Stimulated activated CD4-positive, alpha-beta T cell treated with anti-CD3 and anti-CD28 coated beads, Interleukin-12 subunit alpha, Interleukin-12 subunit beta, amount 100 ng/mL, for 24 hours (primary cell): ENCODE results near the gene VGF.
"Not testable (repeated sequence)": the region's sequence is repeated elsewhere in the genome, so short reads cannot be mapped to it uniquely, and the experiment has no call there.

ENCODE experiments used
- DNase-seq, 2 experiments: peaks; one replicate each; pipeline ENCODE4 v3.0.0-alpha.2; 2020; ENCODE audit warnings: low read depth in 2 of 2

The VGF gene

GRCh38 chr7:101137651-101138212 lies 27.6 kb downstream of the VGF start:
- DNase-seq, result no peak

- no peak for DNase-seq
Measured at GRCh38 chr7:101134399-101134980, 30.9 kb downstream of the VGF start.

GRCh38 chr7:101133621-101134398 lies 31.6 kb downstream of the VGF start:
- no peak for DNase-seq

GRCh38 chr7:101132626-101133600 lies 32.5 kb downstream of the VGF start:
- DNase-seq, result not testable (repeated sequence)

- no peak for DNase-seq
Measured at GRCh38 chr7:101129603-101130117, 35.7 kb downstream of the VGF start.

DNA sequence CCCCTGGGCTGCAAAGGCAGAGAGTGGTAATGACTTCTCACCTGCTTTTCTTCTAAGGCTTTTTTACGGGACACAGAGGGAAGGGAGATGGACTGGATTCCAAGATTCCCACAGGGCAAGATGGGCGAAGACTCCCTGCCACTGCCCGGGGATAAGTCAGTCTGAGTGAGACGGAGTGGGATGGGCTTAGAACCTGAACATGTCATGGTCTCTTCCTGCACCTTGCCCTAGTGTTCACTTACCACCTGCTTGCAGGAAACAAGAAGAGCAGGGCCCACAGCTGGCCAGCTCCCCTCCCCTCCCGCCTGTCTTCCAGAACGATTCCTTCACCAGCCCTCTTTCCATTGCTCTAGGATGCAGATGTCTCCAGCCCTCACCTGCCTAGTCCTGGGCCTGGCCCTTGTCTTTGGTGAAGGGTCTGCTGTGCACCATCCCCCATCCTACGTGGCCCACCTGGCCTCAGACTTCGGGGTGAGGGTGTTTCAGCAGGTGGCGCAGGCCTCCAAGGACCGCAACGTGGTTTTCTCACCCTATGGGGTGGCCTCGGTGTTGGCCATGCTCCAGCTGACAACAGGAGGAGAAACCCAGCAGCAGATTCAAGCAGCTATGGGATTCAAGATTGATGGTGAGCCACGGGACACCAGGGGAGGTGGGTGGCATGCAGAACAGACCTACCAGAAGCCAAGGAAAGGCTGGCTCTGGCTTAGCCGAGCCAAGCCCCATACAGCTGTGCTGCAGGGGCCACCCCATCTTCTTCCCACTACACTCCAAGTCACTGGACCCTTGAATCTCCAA lies 37.1 kb downstream of the VGF start:
- no peak for DNase-seq

DNA sequence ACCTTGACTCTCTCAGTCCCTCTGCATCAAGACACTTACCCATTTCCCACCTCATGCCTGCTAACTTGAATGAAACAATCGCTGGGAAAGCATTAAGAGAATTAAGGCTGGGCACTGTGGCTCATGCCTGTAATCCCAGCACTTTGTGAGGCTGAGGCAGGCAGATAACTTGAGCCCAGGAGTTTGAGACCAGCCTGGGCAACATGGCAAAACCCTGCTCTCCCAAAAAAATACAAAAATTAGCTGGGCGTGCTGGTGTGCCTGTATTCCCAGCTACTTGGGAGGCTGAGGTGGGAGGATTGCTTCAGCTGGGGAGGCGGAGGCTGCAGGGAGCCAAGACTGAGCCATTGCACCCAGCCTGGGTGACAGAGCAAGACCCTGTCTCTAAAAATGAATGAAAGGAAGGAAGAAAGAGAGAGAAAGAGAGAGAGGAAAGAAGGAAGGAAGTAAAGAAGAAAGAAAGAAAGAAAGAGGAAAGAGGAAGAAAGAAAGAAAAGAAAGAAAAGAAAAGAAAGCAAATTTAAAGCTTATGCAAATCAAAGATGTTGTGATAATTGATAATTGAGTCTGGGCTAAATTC lies 37.8 kb downstream of the VGF start:
- no peak for DNase-seq

GRCh38 chr7:101126651-101127459 lies 38.5 kb downstream of the VGF start, which contains the start of gene SERPINE1:
Gene SERPINE1, plus strand, starts transcription at chr7:101127104. Its CDS starts 1,290 bp downstream, at chr7:101128394.
- peak in 1 of 2 experiments; percentile 26 for DNase-seq

DNA sequence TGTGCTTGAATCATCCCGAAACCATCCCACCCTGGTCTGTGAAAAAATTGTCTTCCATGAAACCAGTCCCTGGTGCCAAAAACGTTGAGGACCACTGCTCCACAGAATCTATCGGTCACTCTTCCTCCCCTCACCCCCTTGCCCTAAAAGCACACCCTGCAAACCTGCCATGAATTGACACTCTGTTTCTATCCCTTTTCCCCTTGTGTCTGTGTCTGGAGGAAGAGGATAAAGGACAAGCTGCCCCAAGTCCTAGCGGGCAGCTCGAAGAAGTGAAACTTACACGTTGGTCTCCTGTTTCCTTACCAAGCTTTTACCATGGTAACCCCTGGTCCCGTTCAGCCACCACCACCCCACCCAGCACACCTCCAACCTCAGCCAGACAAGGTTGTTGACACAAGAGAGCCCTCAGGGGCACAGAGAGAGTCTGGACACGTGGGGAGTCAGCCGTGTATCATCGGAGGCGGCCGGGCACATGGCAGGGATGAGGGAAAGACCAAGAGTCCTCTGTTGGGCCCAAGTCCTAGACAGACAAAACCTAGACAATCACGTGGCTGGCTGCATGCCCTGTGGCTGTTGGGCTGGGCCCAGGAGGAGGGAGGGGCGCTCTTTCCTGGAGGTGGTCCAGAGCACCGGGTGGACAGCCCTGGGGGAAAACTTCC lies 39.2 kb downstream of the VGF start:
- DNase-seq, result no peak

DNA sequence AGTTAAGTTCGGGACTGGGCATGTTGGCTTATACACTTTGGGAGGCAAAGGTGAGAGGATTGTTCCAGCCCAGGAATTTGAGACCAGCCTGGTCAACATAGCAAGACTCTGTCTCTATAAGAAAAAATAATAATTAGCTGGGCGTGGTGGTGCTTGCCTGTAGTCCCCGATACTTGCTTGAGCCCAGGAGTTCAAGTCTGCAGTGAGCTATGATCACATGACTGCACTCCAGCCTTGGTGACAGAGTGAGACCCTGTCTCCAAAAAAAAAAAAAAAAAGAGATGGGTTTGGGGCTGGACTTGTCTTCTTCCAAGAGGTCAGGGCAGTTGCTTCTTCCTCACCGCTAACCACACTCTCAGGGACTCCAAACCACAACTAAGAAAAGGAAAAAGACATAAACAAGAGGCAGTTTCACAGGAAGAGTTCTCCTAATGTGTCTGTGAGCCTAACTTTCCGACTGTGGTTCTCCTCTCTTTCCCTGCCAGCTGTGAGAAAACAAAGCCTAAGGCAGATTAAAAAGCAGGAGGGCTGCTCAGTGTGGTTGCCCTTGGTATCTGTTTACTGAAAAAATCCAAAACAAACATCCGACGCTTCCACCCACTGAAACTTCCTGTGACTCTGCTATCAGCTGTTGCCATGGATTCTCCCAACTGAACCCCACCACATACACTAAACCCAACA lies 40.9 kb downstream of the VGF start:
- DNase-seq, result no peak

DNA sequence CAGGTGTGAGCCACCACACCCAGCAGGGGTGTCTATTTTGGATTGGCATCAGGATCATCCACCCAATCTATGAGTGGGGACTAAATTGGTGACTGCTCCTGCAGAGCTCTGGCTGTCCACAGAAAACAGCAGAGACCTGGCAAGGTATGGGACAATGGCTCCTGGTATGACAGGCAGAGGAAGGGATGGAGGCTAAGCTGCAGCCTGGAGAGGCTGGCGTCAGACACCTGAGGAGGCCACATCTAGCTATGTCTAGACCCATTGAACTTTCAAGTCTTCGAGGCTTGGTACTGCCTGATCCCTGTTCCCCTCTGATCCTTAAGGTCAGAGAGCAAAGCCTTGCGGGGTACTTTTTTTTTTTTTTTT lies 41.7 kb downstream of the VGF start:
- DNase-seq, result no peak

GRCh38 chr7:101122933-101123702 lies 42.3 kb downstream of the VGF start:
- no peak for DNase-seq

DNA sequence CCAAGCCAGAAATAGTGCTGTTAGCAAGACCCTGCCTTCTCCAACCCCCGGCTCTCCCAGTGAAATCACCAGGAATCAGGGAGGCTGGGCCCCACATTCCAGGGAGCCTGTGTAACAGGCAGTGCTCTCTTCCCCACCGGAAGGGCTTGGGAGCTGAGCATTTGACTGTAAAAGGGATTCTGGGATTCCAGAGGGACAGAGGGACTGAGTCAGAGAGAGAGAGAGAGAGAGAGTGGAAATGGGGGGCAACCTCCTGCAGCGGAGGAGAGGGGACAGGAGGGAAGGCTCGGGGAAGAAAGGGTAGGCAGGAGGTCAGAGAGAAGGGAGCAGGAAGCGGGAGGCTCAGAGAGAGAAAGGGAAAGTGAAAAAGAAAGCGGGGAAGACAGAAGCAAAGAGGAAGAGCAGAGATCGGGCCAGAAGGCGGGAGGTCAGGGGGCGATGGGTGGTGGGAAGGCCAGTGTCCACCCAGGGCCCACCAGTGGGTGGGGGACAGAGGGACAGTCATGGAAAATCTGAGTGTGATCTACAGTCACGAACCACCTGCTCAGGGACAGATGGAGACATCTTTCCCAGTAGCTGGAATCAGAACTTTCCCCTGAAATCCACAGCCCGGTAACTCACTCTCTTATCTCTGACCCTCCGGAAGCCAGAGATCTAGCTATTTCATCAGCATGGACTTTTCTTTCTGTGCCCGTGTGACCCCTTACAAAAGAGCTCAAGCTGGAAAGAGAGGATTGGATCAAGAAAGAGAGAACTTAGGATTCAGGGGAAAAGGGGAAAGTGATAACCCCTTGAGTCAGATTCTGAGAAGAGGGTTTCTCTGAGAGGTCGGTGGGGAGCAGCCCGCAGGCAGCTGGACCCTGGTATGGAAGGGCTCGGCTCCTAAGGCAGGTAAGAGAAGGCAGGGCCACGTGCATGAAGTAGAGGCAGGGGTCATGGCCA lies 43.1 kb downstream of the VGF start:
- DNase-seq, result no peak

- DNase-seq, result not testable (repeated sequence)
Measured at GRCh38 chr7:101121631-101121990, 43.8 kb downstream of the VGF start.

DNA sequence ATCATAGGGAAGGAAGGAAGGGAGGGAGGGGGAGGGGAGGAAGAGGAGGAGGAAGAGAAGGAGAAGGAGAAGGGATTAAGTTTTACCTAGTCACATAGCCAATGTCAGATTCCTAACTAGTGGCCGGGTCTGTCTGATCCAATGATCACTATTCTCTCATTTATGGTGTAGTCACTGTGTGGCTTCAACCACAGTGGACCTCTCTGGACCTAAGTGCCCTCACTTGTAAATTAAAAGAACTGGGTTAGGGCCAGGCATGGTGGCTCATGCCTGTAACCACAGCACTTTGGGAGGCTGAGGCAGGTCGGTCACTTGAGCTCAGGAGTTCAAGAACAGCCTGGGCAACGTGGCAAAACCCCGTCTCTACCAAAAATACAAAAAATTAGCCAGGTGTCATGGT lies 45.1 kb downstream of the VGF start:
- no peak for DNase-seq

GRCh38 chr7:101119876-101120275 lies 45.5 kb downstream of the VGF start:
- no peak for DNase-seq

GRCh38 chr7:101118856-101119255 lies 46.5 kb downstream of the VGF start:
- DNase-seq, result no peak
